HCT116 (cell line): ENCODE data around the gene ARIH2.

Experiments
- EZH2 ChIP-seq: fragments of 200-600 bp; sonication (generic); IDR thresholded peaks from 2 replicates; pipeline ENCODE4 v1.6.1; 2017; ENCODE audit warnings: antibody characterized with exemption, mixed run types
- POLR2A ChIP-seq: IDR thresholded peaks from 2 replicates; pipeline ENCODE4 v1.7.0; 2011; ENCODE audit warnings: borderline replicate concordance; ENCODE audit not compliant: insufficient read depth, insufficient read length; ENCODE audit errors: extremely low read depth
- SIN3A ChIP-seq: IDR thresholded peaks from 2 replicates; pipeline ENCODE4 v1.6.1; 2012; ENCODE audit warnings: low read depth
- YY1 ChIP-seq: IDR thresholded peaks from 2 replicates; pipeline ENCODE4 v1.6.1; 2011; ENCODE audit warnings: low read length, low read depth, moderate library complexity, mild to moderate bottlenecking; ENCODE audit not compliant: insufficient replicate concordance; ENCODE audit errors: extremely low read depth
- TF ChIP-seq, protein P1 (sequence below): IDR thresholded peaks from 2 replicates; pipeline ENCODE4 v1.6.1; 2012
- TF ChIP-seq, protein P2 (sequence below): IDR thresholded peaks from 2 replicates; pipeline ENCODE4 v1.6.1; 2012; ENCODE audit warnings: low read depth
- TF ChIP-seq, protein P3 (sequence below), 3 experiments: fragments of 200-600 bp in 1 of 3; sonication (generic) in 1 of 3; IDR thresholded peaks in 2 of 3; conservative IDR thresholded peaks in 1 of 3; 2 replicates each; pipeline ENCODE4 v1.5.1; 2012 to 2017; ENCODE audit warnings: low read depth in 2 of 3, low read length in 2 of 3, antibody characterized with exemption in 1 of 3, borderline replicate concordance in 1 of 3, control low read depth in 1 of 3, mild to moderate bottlenecking in 1 of 3, mixed read lengths in 1 of 3, mixed run types in 1 of 3, moderate library complexity in 1 of 3; ENCODE audit not compliant: insufficient read depth in 1 of 3

DNA sequence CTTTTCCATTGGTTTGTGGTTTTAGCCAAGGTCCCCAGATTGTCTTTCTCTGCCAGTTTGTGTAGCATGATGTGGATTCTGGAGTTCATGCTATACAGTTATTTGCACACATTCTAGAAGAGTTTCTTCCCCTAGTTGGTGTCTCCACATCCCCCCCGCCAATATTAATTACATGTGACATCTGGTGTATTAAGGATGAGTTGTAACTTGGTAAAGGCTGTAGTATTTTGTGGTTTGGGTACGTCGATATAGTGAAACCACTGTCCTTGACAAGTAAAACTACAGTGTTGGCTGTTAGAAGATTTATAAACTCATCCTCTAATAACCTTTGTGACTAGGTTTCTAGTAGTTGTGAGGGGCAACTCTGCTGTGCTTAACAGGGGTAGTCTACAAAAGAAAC lies 47.7 kb downstream of the ARIH2 start:
- TF ChIP-seq EZH2, result no peak
- TF ChIP-seq, protein P1, sequence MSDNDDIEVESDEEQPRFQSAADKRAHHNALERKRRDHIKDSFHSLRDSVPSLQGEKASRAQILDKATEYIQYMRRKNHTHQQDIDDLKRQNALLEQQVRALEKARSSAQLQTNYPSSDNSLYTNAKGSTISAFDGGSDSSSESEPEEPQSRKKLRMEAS, result no peak
- TF ChIP-seq, protein P2, sequence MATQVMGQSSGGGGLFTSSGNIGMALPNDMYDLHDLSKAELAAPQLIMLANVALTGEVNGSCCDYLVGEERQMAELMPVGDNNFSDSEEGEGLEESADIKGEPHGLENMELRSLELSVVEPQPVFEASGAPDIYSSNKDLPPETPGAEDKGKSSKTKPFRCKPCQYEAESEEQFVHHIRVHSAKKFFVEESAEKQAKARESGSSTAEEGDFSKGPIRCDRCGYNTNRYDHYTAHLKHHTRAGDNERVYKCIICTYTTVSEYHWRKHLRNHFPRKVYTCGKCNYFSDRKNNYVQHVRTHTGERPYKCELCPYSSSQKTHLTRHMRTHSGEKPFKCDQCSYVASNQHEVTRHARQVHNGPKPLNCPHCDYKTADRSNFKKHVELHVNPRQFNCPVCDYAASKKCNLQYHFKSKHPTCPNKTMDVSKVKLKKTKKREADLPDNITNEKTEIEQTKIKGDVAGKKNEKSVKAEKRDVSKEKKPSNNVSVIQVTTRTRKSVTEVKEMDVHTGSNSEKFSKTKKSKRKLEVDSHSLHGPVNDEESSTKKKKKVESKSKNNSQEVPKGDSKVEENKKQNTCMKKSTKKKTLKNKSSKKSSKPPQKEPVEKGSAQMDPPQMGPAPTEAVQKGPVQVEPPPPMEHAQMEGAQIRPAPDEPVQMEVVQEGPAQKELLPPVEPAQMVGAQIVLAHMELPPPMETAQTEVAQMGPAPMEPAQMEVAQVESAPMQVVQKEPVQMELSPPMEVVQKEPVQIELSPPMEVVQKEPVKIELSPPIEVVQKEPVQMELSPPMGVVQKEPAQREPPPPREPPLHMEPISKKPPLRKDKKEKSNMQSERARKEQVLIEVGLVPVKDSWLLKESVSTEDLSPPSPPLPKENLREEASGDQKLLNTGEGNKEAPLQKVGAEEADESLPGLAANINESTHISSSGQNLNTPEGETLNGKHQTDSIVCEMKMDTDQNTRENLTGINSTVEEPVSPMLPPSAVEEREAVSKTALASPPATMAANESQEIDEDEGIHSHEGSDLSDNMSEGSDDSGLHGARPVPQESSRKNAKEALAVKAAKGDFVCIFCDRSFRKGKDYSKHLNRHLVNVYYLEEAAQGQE, result no peak
- TF ChIP-seq, protein P3, sequence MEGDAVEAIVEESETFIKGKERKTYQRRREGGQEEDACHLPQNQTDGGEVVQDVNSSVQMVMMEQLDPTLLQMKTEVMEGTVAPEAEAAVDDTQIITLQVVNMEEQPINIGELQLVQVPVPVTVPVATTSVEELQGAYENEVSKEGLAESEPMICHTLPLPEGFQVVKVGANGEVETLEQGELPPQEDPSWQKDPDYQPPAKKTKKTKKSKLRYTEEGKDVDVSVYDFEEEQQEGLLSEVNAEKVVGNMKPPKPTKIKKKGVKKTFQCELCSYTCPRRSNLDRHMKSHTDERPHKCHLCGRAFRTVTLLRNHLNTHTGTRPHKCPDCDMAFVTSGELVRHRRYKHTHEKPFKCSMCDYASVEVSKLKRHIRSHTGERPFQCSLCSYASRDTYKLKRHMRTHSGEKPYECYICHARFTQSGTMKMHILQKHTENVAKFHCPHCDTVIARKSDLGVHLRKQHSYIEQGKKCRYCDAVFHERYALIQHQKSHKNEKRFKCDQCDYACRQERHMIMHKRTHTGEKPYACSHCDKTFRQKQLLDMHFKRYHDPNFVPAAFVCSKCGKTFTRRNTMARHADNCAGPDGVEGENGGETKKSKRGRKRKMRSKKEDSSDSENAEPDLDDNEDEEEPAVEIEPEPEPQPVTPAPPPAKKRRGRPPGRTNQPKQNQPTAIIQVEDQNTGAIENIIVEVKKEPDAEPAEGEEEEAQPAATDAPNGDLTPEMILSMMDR (IDR thresholded peaks at IDR 0.05 in 2 of 3, conservative IDR thresholded peaks at IDR 0.05 in 1 of 3; ENCODE audit: borderline replicate concordance in 1 of 3, insufficient read depth in 1 of 3, low read depth in 2 of 3, low read length in 2 of 3), result no peak
- no peak for TF ChIP-seq SIN3A
- no peak for TF ChIP-seq POLR2A
- TF ChIP-seq YY1, result no peak
